GM10847 (cell line): Measurements from ENCODE around the gene ILKAP.

Experiments used
- POLR2A ChIP-seq: IDR thresholded peaks from 2 replicates; pipeline ENCODE4 v1.6.1; 2011; ENCODE audit not compliant: insufficient read length; ENCODE audit errors: extremely low read depth

Gene ILKAP

DNA sequence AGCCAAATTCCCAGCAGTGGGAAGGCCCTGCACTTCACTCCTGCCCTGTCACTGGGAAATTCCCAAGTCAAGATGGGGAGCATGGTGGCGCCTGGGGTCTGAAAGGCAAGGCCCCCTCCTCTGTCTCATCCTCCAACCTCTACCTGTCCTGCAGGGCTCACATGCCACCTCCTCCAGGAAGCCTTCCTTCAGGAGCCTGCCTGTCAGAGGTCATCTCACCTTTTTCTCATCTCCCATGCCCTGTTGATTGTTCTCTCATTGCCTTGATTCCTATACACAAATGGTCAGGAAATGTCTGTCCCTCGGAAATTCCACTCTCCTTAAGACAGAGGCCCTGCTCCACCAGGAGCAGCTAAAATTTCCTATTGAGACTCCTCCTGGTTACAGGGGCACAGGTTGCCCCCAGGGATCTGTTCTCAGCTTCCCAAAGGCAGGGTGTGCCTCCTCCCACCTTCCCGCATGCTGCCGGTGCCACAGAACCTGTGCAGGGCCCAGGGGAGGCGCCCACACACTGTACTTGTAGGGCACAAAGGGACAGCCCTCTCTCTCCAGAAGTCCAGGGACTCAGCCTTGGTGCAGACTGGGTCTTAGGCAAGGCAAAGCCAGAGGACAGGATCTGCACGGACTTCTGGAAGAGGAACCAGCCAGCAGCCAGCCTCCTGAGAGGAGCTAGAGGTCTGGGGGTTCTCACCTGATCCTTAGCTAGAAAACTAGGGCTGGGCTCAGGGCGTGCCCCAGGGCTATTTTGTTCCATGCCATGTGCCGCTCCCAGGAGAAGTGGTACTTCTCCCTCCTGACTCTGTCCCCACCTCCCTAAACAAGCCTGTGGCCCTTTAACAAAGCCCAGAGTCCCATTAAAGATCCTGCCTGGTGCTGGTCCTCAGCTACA lies 23.4 kb upstream of the ILKAP start:
- no peak for TF ChIP-seq POLR2A

DNA sequence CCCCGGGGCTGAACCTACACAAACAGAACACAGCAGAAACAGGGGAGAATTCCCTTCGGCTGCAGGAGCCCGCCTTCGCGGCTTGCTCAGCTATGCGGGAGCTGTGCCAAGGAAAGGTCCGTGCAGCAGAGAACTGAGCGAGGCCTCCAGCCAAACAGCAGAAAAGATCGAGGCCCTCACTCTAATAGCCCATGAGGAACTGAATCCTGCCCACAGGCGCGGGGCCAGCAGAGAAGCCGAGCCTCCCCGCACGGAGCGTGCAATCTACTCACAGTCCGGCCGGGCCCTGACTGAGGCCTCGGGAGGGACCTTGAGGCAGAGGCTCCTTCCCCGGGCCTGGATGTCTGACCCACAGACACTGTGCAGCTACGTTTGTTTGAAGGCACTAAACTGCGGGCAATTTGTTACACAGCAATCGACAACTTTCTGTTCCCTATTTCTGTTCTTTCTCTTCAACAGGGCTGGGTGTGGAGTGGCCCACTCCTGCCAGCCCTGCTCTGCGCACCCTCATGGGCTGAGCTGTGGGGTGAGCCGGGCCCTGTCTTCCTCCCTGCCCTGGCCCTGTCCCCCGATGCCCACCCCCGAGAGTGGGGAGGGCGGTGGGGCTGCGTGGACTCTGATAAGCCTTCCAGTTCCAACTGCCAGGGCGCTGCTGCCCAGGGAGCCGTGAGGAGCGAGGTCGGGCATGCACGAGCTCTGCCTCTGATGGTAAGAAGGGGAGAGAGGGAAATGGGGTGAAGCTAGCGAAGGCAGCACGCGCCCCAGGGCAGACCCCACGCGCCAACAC lies 22.6 kb upstream of the ILKAP start:
- no peak for TF ChIP-seq POLR2A

DNA sequence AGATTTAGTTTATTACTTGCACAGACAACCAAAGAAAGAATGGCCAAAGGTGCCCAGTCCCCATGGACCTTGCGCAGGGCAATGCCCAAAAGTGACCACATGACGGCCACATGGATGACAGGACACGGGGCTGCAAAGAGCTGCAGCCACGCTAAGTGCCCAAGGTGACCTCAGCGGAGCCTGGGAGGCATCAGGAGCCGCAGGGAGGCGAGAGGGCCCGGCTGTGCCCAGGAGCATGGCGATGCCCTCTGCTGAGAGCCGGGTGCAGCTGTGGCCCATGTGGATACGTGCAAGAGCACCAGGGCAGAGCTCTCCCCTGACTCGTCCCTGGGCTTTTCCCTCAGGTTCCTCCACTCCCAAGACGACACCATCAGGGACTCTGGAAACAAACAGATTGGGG lies 21.6 kb upstream of the ILKAP start:
- no peak for TF ChIP-seq POLR2A

DNA sequence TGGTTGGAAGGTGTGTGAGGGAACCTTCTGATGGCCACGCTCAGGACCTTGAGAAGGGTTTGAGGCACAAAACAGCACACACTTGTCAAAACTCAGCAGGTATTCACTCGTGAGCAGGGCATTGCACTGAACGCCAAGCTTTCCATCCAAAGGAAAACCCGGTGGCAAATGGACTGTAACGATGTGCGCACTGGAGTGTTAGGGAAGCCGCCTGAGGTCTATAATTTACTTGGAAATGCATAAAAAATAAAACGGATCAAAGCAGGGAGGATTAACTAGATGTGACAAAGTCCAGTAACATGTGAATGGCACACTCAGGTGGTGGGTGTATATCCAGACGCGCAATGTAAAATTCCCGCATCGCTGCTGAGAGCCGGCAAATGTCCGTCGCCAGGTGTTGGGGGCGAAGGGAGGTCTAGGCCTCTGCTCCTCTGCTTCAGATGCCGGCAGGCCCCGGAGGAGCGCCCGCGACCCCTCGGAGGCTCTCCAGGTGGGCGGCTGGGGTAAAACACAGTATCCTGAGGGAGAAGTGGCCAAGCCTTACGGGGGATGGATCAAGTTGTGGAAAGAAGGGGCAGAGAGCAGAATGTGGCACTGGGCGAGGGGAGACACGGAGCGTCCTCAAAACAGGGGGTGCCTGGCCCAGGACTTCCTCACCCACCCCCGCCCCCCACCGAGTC lies 21.0 kb upstream of the ILKAP start:
- no peak for TF ChIP-seq POLR2A

DNA sequence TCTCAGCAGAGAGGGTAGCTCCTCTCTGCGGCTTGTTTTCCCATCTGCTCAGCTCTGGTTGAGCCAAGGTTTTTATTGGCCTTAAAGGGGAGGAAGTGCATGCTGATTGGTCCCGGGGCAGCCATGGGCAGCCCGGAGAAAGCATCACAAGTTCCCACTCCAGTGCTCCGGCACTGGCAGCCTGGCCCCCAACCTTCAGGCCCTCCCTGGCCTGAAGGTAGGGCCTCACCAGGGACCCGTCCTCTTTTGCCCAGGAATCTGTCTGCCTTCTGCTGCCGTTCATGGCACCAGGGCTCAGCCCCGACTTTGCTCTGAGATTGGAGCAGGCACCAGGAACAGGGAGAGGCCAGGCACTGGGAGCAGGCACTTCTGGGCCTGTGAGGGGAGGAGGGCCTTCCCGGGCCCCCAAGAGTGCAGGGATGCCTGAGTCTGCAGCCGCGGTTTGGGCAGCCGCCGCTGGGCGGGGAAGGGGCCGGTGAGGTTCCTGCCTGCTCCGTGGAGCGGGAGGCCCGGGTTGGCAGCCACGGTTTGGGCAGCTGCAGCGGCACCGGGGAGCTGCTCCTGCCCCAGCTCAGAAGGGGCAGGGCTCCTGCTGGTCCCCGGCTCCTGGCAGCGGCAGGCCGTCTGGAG lies 17.5 kb upstream of the ILKAP start:
- no peak for TF ChIP-seq POLR2A

DNA sequence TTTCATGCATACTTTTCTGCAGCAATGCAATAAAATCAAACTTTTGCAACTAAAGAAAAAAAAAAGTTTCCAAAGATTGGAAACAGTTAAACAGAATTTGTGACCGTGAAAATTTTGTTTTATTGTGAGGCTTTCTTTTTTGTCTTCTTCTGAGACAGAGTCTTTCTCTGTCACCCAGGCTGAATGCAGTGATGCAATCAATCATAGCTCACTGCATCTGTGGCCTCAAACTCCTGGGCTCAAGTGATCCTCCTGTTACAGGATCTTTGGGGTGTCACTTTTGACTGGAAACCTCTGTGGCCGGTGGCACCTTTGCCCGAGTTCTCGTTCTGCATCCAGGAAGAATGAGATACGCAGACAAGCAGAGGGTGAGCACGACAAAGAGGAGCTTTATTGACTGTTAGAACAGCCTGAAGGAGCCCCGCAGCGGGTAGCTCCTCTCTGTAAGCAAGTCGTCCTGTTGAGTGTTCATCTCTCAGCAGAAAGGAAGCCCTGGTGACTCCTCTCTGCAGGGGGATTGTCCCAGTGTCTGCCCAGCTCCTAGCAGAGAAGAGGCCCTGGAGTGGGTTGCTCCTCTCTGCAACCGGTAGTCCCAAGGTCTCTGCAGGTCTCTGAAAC lies 16.9 kb upstream of the ILKAP start:
- no peak for TF ChIP-seq POLR2A

DNA sequence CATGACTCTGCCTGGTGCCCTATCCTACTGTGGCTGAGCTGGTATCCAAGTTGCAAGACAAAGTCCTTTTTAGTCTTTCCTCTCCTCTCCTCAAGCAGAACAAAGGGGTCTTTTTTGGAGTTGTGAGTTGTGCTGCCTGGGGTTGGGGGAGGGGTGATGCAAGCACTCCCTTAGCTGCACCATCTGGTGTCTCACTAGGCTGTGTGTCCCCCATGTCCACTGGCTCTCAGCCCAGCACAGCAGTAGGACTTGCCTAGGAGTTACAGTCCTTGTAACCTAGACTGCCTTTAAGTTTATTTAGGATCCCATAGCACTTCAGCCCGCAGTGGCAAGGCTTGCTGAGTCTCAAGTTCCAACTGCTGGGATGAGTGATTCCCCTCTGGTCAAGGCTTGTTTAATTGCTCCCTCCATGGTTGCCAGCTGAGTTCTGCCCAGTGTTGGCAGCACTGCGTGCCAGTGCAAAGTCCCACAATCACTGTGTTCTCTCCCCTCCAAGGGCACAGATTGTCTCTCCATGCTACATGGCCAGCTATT lies 13.2 kb upstream of the ILKAP start:
- TF ChIP-seq POLR2A = no peak

DNA sequence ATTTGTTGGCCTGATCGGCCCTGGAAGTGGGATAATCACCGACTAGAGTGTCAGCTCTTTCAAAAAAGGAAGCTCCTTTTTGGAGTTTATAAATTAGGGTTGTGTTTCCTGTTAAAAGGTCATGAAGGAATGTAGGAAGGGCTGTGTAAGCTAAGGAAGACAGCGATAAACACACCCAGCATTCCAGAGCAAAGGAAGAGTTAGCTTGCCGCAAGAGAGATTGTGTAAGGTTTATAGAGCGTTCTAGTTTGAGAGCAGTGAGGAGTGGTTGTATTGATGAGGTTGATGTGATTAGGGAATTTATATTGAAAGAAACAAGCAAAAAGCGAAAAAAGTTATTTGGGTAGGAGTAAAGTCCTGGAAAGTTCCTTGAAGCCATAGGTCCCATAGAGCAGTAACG lies 3.5 kb upstream of the ILKAP start:
- TF ChIP-seq POLR2A = no peak

DNA sequence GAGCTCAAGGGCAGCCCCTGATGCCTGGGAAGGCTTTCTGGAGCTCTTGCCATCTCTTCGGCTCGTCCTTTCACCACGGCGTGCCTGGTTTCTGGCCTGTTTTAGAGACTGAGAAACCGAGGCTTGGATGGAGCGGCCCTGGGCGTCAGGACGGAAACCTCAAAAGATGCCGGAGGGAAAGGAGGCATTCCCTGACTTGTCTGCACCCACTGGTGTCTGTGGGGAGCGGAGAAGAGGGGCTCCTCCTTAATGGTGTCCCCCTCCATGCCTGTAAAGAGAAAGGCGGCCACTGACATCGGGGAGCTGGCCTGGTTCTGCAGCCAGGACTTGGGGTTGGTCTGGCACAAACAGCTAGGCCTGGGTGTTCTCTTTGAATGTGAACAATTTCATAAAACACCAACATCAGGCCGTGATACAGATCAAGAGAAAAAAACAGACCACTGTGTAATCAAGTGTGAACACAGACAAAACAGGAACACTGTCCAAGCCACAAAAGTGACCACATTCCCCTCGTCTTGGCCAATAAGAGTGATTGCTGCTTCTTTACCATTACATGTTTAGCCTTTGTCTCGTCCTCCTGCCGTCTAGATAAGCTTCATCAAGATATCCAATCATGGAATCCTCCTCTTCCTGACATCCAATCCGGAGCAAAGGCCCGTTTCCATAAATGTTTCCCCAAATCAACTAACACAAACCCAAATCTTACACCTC lies 633 bp upstream of the ILKAP start:
- TF ChIP-seq POLR2A = no peak

DNA sequence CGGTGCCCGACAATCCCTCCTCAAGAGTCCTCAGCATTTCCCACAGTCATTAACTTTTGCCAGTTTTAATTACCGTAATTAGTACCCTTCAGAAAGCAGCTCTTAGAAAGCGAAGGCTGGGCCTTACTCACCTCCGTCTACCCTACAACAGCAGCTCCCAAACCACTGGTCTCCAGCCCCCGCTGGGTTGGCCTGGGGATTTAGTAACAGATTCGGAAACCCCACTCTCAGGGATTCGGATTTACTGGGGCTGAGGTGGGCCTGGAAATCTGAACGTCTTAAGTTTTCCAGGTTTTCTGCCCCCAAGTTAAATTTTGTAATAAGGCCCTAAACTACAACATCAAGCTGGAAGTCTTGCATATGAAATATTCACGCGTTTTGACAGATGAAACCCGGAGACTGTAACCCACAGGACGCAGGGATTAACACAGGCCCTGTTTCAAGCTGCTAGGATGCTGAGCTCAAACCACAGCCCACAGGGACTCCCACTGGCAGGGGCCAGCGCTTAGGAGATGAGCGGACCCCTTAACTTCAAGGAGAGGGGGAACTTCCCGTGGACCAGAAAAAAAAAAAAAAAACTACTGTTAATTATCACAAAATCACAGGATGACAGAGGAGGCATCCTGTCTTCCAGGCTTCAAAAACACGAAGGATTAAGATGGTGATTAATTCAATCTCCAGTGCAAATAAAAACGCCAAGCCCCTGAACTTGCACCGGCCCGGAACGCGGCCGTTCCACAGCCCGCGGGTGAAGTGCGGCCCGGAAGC lies 985 bp downstream of the ILKAP start:
- TF ChIP-seq POLR2A = no peak

DNA sequence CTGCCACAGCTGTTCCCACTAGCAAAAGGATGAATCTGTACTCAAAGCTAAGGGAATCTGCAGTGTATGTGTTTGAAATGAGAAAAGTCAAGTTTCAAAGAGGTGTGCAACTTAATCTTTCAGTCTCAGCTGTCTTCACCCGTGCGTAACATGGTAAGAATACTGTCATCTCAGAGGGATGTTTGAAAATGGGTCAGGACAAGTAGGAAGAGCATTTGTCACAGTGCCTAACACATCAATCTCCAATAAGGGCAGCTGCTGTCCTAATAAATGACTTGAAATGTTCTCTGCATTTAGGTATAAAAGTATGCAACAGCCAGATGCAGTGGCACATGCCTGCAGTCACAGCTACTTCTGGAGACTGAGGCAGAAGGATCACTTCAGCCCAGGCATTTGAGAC lies 13.1 kb downstream of the ILKAP start:
- TF ChIP-seq POLR2A = no peak

DNA sequence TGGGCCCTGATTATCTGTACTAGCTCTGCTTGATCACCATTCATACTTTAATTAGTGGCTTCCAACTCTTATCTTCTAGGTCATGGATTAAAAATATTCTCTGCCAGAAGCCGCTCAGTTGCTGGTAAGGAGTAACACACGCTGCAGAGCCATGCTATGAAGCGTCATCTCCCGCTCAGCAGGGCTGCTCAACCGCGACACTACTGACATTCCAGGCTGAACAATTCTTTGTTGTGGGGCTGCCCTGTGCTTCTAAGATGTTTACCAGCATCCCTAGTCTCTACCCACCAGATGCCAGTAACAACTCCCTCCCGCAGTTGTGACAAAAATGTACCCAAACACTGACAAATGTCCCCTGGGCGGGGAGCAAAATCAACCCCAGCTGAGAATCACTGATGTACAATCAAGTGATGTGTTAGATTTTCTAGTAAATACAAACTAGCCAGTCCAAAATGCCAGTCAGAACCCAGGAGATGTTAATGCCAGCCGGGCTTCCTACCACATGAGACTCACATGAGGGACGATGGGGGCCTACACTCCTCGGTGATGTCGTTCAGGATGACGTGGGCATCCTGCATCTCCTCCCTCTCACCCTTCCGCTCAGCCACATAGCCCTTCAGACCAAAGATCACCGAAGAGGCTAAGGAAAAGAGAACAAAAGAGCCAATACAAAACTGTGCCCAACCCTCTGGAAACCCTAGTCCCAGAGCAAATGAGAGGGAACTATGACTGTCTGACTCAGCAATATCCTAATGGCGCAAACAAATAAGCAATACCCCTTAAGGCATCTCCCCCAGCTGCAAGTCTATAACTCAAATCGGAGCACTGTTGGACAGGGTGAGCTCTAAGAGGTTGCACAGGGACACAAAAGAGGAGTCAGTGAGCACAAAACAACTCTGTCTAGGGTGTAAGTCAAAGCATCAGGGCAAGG lies 15.6 kb downstream of the ILKAP start:
- no peak for TF ChIP-seq POLR2A
